D341Med (cell line): Measurements from ENCODE around the gene INPP5E.
"Not testable (repeated sequence)": the region's sequence is repeated elsewhere in the genome, so short reads cannot be mapped to it uniquely, and the experiment has no call there.

Source experiments
- DNase-seq: peaks from one replicate; pipeline ENCODE4 v3.0.0; 2012; ENCODE audit warnings: low spot score

Gene INPP5E

GRCh38 chr9:136429075-136429628 is 10.5 kb downstream of the INPP5E start:
- no peak for DNase-seq

GRCh38 chr9:136426787-136427186 is 12.9 kb downstream of the INPP5E start:
- DNase-seq: no peak

GRCh38 chr9:136425367-136425766 is 14.3 kb downstream of the INPP5E start:
- not testable (repeated sequence) for DNase-seq

GRCh38 chr9:136424750-136425362 is 14.8 kb downstream of the INPP5E start:
- no peak for DNase-seq

- no peak for DNase-seq
Measured at GRCh38 chr9:136423432-136424146, 16.1 kb downstream of the INPP5E start.

- no peak for DNase-seq
Measured at GRCh38 chr9:136422876-136423275, 16.8 kb downstream of the INPP5E start.

GRCh38 chr9:136421791-136422190 is 17.9 kb downstream of the INPP5E start:
- DNase-seq: no peak

GRCh38 chr9:136419092-136419420 is 20.6 kb downstream of the INPP5E start:
- no peak for DNase-seq

GRCh38 chr9:136418182-136419091 is 21.2 kb downstream of the INPP5E start:
- DNase-seq: no peak

GRCh38 chr9:136416914-136417313 is 22.7 kb downstream of the INPP5E start:
- DNase-seq: no peak

GRCh38 chr9:136416427-136416826 is 23.2 kb downstream of the INPP5E start:
- no peak for DNase-seq

GRCh38 chr9:136412962-136413361 is 26.7 kb downstream of the INPP5E start:
- no peak for DNase-seq

GRCh38 chr9:136411378-136411777 is 28.3 kb downstream of the INPP5E start:
- no peak for DNase-seq

- peak; percentile 98 for DNase-seq
Measured at GRCh38 chr9:136410500-136411287, 29.0 kb downstream of the INPP5E start, which contains the start of the genes ENTR1 and PMPCA. ENTR1 (minus strand) TSS chr9:136410614; CDS start chr9:136410397, 217 bp downstream. PMPCA (plus strand) TSS chr9:136410658; CDS start chr9:136410669, 11 bp downstream.

GRCh38 chr9:136409557-136410455 is 29.8 kb downstream of the INPP5E start:
- peak; percentile 73 for DNase-seq

- DNase-seq: no peak
Measured at GRCh38 chr9:136407911-136408310, 31.7 kb downstream of the INPP5E start.

- not testable (repeated sequence) for DNase-seq
Measured at GRCh38 chr9:136407061-136407460, 32.6 kb downstream of the INPP5E start.

- DNase-seq: not testable (repeated sequence)
Measured at GRCh38 chr9:136405904-136406303, 33.7 kb downstream of the INPP5E start.

- no peak for DNase-seq
Measured at GRCh38 chr9:136405481-136405880, 34.2 kb downstream of the INPP5E start.

- no peak for DNase-seq
Measured at GRCh38 chr9:136404801-136405136, 34.9 kb downstream of the INPP5E start.
